H1 (cell line): ENCODE results near the gene GLYR1. TPM values are rescaled to one million over a fixed set of nuclear protein-coding genes. Genes with fewer than 3 reads are reported as not detected.

Experiments
- CTCF ChIA-PET: fragments of 300-600 bp; sonication (Branson Sonifier 250); formaldehyde crosslinking; loops from one replicate; lab custom pipeline; 2021; ENCODE audit not compliant: partially characterized antibody; lab: Charles Lee
- POLR2A ChIA-PET: fragments of 300-600 bp; sonication (Branson Sonifier 250); formaldehyde crosslinking; loops from one replicate; lab custom pipeline; 2021; ENCODE audit warnings: inconsistent platforms; ENCODE audit not compliant: partially characterized antibody; lab: Charles Lee
- DNase-seq, 2 experiments: peaks; one replicate each; pipeline versions ENCODE4 v3.0.0 to v3.0.0-alpha.2; 2010 to 2022; ENCODE audit warnings: low spot score in 2 of 2, low read depth in 1 of 2, mixed read lengths in 1 of 2
- FAIRE-seq: peaks from 2 replicates; lab custom pipeline; 2011; peaks lifted over from hg19 to GRCh38; lab: Jason Lieb, UNC
- H2AFZ ChIP-seq: 2 replicates; pipeline ENCODE4 v1.8.1; 2012; ENCODE audit warnings: low read length, inconsistent platforms
- H2AK5ac ChIP-seq: 2 replicates; pipeline ENCODE4 v1.6.1; 2013; ENCODE audit warnings: low read depth, low read length
- H2BK120ac ChIP-seq: replicated peaks from 2 replicates; pipeline ENCODE3; 2013; ENCODE audit warnings: low read depth, low read length, inconsistent platforms
- H2BK12ac ChIP-seq: 2 replicates; pipeline ENCODE4 v1.6.1; 2013; ENCODE audit warnings: low read depth, low read length
- H2BK15ac ChIP-seq: 2 replicates; pipeline ENCODE4 v1.6.1; 2013; ENCODE audit warnings: low read length
- H2BK20ac ChIP-seq: 2 replicates; pipeline ENCODE4 v1.6.1; 2013; ENCODE audit warnings: low read length
- H2BK5ac ChIP-seq: 2 replicates; pipeline ENCODE4 v1.6.1; 2013; ENCODE audit warnings: low read depth, low read length
- H3K14ac ChIP-seq: 2 replicates; pipeline ENCODE4 v1.6.1; 2013; ENCODE audit warnings: inconsistent platforms; ENCODE audit not compliant: insufficient read length
- H3K18ac ChIP-seq: 2 replicates; pipeline ENCODE4 v1.6.1; 2013; ENCODE audit warnings: low read length; ENCODE audit errors: extremely low read depth
- H3K23ac ChIP-seq: 2 replicates; pipeline ENCODE4 v1.6.1; 2013; ENCODE audit warnings: inconsistent platforms; ENCODE audit not compliant: insufficient read length
- H3K23me2 ChIP-seq: 2 replicates; pipeline ENCODE4 v1.6.1; 2013; ENCODE audit warnings: low read depth, low read length
- H3K27ac ChIP-seq: 2 replicates; pipeline ENCODE4 v1.6.1; 2011; ENCODE audit warnings: low read depth, low read length, inconsistent platforms
- H3K27me3 ChIP-seq, 4 experiments: replicated peaks in 1 of 4; 1 replicate in 1 of 4; 2 replicates in 3 of 4; pipeline versions ENCODE4 v1.6.1 to v1.8.1; 2011 to 2013; ENCODE audit warnings: low read length in 3 of 4, mild to moderate bottlenecking in 3 of 4, inconsistent platforms in 2 of 4, mixed read lengths in 2 of 4, moderate library complexity in 1 of 4; ENCODE audit not compliant: control insufficient read depth in 3 of 4, insufficient read depth in 3 of 4; ENCODE audit errors: extremely low read depth in 1 of 4
- H3K36me3 ChIP-seq, 4 experiments: 2 replicates each; pipeline versions ENCODE4 v1.6.1 to v1.8.1; 2011 to 2013; ENCODE audit warnings: mild to moderate bottlenecking in 4 of 4, low read length in 3 of 4, moderate library complexity in 2 of 4, control low read depth in 1 of 4, inconsistent platforms in 1 of 4; ENCODE audit not compliant: insufficient read depth in 4 of 4, control insufficient read depth in 2 of 4
- H3K4ac ChIP-seq: replicated peaks from 2 replicates; pipeline ENCODE3; 2013; ENCODE audit warnings: low read length, low read depth, mixed read lengths, inconsistent platforms; ENCODE audit not compliant: insufficient read length
- H3K4me1 ChIP-seq, 4 experiments: replicated peaks in 1 of 4; 1 replicate in 1 of 4; 2 replicates in 3 of 4; pipeline versions ENCODE4 v1.6.1 to v1.8.1; 2011 to 2013; ENCODE audit warnings: low read length in 3 of 4, inconsistent platforms in 2 of 4, mixed read lengths in 1 of 4; ENCODE audit not compliant: insufficient read depth in 4 of 4, control insufficient read depth in 3 of 4
- H3K4me2 ChIP-seq, 2 experiments: 2 replicates each; pipeline versions ENCODE4 v1.6.1 to v1.8.1; 2011 to 2013; ENCODE audit warnings: low read depth in 2 of 2, low read length in 2 of 2, control low read depth in 1 of 2, inconsistent platforms in 1 of 2, mild to moderate bottlenecking in 1 of 2; ENCODE audit not compliant: insufficient read depth in 1 of 2
- H3K4me3 ChIP-seq, 4 experiments: fragments of 200-600, 300-600 bp in 1 of 4; sonication (generic), shearing (Covaris generic), sonication (Bioruptor Twin) in 1 of 4; 2 replicates each; pipeline versions ENCODE4 v1.5.1 to v1.8.1; 2011 to 2016; ENCODE audit warnings: low read length in 4 of 4, low read depth in 3 of 4, control low read depth in 2 of 4, inconsistent platforms in 2 of 4, mild to moderate bottlenecking in 2 of 4, mixed read lengths in 1 of 4, moderate library complexity in 1 of 4; ENCODE audit not compliant: insufficient read depth in 2 of 4; ENCODE audit errors: extremely low read depth in 1 of 4
- H3K56ac ChIP-seq: replicated peaks from 2 replicates; pipeline ENCODE3; 2013; ENCODE audit warnings: low read depth, mild to moderate bottlenecking, mixed read lengths, low read length, inconsistent platforms; ENCODE audit not compliant: insufficient read length
- H3K79me1 ChIP-seq: 2 replicates; pipeline ENCODE4 v1.6.1; 2013; ENCODE audit warnings: low read depth, low read length, control low read depth
- H3K79me2 ChIP-seq, 2 experiments: 2 replicates each; pipeline versions ENCODE4 v1.6.1 to v1.8.1; 2012 to 2013; ENCODE audit warnings: low read length in 2 of 2, mild to moderate bottlenecking in 2 of 2, inconsistent platforms in 1 of 2; ENCODE audit not compliant: insufficient read depth in 2 of 2, control insufficient read depth in 1 of 2
- H3K9ac ChIP-seq, 4 experiments: replicated peaks in 1 of 4; 1 replicate in 1 of 4; 2 replicates in 3 of 4; pipeline versions ENCODE4 v1.6.1 to v1.8.1; 2011 to 2013; ENCODE audit warnings: low read depth in 3 of 4, low read length in 3 of 4, control low read depth in 2 of 4, mild to moderate bottlenecking in 2 of 4, moderate library complexity in 2 of 4, inconsistent platforms in 1 of 4; ENCODE audit errors: extremely low read depth in 1 of 4
- H3K9me3 ChIP-seq, 2 experiments: 2 replicates each; pipeline versions ENCODE4 v1.6.1 to v1.8.1; 2012 to 2013; ENCODE audit warnings: mild to moderate bottlenecking in 2 of 2, moderate library complexity in 2 of 2, control low read depth in 1 of 2, inconsistent platforms in 1 of 2, low read depth in 1 of 2, low read length in 1 of 2, mixed read lengths in 1 of 2; ENCODE audit not compliant: insufficient read depth in 2 of 2
- H4K20me1 ChIP-seq, 2 experiments: replicated peaks in 1 of 2; 2 replicates each; pipeline versions ENCODE3 to v1.8.1; 2011 to 2013; ENCODE audit warnings: inconsistent platforms in 2 of 2, low read length in 2 of 2, mild to moderate bottlenecking in 1 of 2; ENCODE audit not compliant: insufficient read depth in 2 of 2, control insufficient read depth in 1 of 2
- H4K5ac ChIP-seq: 2 replicates; pipeline ENCODE4 v1.6.1; 2013; ENCODE audit warnings: low read length, low read depth, mixed read lengths, inconsistent platforms; ENCODE audit not compliant: insufficient read length
- H4K8ac ChIP-seq: 2 replicates; pipeline ENCODE4 v1.8.0; 2013; ENCODE audit warnings: mild to moderate bottlenecking, moderate library complexity, low read length, inconsistent platforms; ENCODE audit not compliant: insufficient read depth; ENCODE audit errors: extremely low read depth
- H4K91ac ChIP-seq: replicated peaks from 2 replicates; pipeline ENCODE3; 2013; ENCODE audit warnings: low read length, mixed read lengths, inconsistent platforms; ENCODE audit not compliant: insufficient read length
- CBX5 ChIP-seq: fragments of 300-800, 300-1000 bp; sonication (generic); IDR thresholded peaks from 2 replicates; pipeline ENCODE4 v1.7.1; 2016; ENCODE audit warnings: antibody characterized with exemption, low read length, low read depth
- CREB1 ChIP-seq: IDR thresholded peaks from 2 replicates; pipeline ENCODE4 v1.6.1; 2012; ENCODE audit warnings: inconsistent platforms
- HDAC6 ChIP-seq: IDR thresholded peaks from one replicate; pipeline ENCODE4 v1.7.1; 2012; ENCODE audit warnings: low read depth, mild to moderate bottlenecking, inconsistent platforms, low read length, moderate library complexity
- JUND ChIP-seq: IDR thresholded peaks from 2 replicates; pipeline ENCODE4 v1.6.1; 2011; ENCODE audit warnings: mild to moderate bottlenecking, improper control_type of control experiment, low read length
- MAFK ChIP-seq: IDR thresholded peaks from 2 replicates; pipeline ENCODE4 v1.6.1; 2012; ENCODE audit warnings: low read depth, mild to moderate bottlenecking, improper control_type of control experiment, low read length
- PHF8 ChIP-seq: fragments of 200-600 bp; sonication (generic); conservative IDR thresholded peaks from 2 replicates; pipeline ENCODE4 v1.7.1; 2012; ENCODE audit warnings: low read depth, mild to moderate bottlenecking, inconsistent platforms, low read length, moderate library complexity
- POLR2A ChIP-seq, 2 experiments: IDR thresholded peaks; 1 replicate in 1 of 2; 2 replicates in 1 of 2; pipeline ENCODE4 v1.6.1; 2011; ENCODE audit warnings: low read depth in 2 of 2, low read length in 2 of 2, mild to moderate bottlenecking in 2 of 2; ENCODE audit errors: control extremely low read depth in 1 of 2
- POLR2AphosphoS5 ChIP-seq: IDR thresholded peaks from 2 replicates; pipeline ENCODE4 v1.6.1; 2011; ENCODE audit warnings: low read depth, low read length
- RAD21 ChIP-seq, 2 experiments: IDR thresholded peaks in 1 of 2; conservative IDR thresholded peaks in 1 of 2; 2 replicates each; pipeline ENCODE4 v1.6.1; 2011; ENCODE audit warnings: low read depth in 2 of 2, low read length in 2 of 2, improper control_type of control experiment in 1 of 2, inconsistent platforms in 1 of 2, mild to moderate bottlenecking in 1 of 2, moderate library complexity in 1 of 2
- RBBP5 ChIP-seq: IDR thresholded peaks from 2 replicates; pipeline ENCODE4 v1.7.1; 2012; ENCODE audit warnings: low read depth, mild to moderate bottlenecking, inconsistent platforms, low read length, moderate library complexity, borderline replicate concordance
- SIN3A ChIP-seq, 2 experiments: IDR thresholded peaks in 1 of 2; conservative IDR thresholded peaks in 1 of 2; 2 replicates each; pipeline ENCODE4 v1.6.1; 2011 to 2012; ENCODE audit warnings: low read length in 2 of 2, improper control_type of control experiment in 1 of 2, low read depth in 1 of 2, mild to moderate bottlenecking in 1 of 2
- TBP ChIP-seq: IDR thresholded peaks from 2 replicates; pipeline ENCODE4 v1.6.1; 2011; ENCODE audit warnings: low read depth, low read length, improper control_type of control experiment
- TCF12 ChIP-seq: IDR thresholded peaks from 2 replicates; pipeline ENCODE4 v1.6.1; 2011; ENCODE audit warnings: low read depth, mild to moderate bottlenecking, low read length
- WGBS, 2 experiments: shearing (Covaris generic) in 1 of 2; methylation state at CpG; one replicate each; pipeline versions ENCODE4 v1.1.6 to v1.1.7; 2013 to 2015; ENCODE audit warnings: low lambda C conversion rate in 2 of 2, mixed read lengths in 2 of 2, inconsistent platforms in 1 of 2, low coverage in 1 of 2, missing lambda C conversion rate in 1 of 2; ENCODE audit not compliant: insufficient replicate concordance in 2 of 2, insufficient coverage in 1 of 2, insufficient read length in 1 of 2; ENCODE audit errors: extremely low coverage in 1 of 2, missing lambda C conversion rate in 1 of 2; 5-methylcytosine and 5-hydroxymethylcytosine counted together
- polyA plus RNA-seq, 7 experiments: library from polyadenylated mRNA; depleted of rRNA in 3 of 7; stranded (reverse) in 5 of 7; unstranded in 2 of 7; fragments of >200 nt in 5 of 7; fragments of 200-250 nt in 2 of 7; gene quantifications; 1 replicate in 5 of 7; 2 replicates in 1 of 7; 4 replicates in 1 of 7; pipeline versions ENCODE4 v1.2.1 to v1.2.3, GENCODE V29; 2011 to 2013; ENCODE audit warnings: missing spikeins in 2 of 7, mixed read lengths in 2 of 7
- total RNA-seq: library from RNA; stranded (reverse); fragmentation: NEBNext Ultra II Directional; extraction: Animal tissue kit (Norgen Biotek cat#: 25700); gene quantifications from 2 replicates; pipeline ENCODE4 v1.2.1, GENCODE V29; 2021
- TF ChIP-seq, protein P1 (sequence below): IDR thresholded peaks from 2 replicates; pipeline ENCODE4 v1.6.1; 2011; ENCODE audit warnings: low read depth, mild to moderate bottlenecking, low read length; ENCODE audit not compliant: insufficient read depth

GLYR1 gene
- total and polyA plus RNA-seq, 2 of the 8 experiments (the other 6 are each of a cell fraction or from before 2014, with no cell fraction given), result 50.2 to 115 TPM

DNA sequence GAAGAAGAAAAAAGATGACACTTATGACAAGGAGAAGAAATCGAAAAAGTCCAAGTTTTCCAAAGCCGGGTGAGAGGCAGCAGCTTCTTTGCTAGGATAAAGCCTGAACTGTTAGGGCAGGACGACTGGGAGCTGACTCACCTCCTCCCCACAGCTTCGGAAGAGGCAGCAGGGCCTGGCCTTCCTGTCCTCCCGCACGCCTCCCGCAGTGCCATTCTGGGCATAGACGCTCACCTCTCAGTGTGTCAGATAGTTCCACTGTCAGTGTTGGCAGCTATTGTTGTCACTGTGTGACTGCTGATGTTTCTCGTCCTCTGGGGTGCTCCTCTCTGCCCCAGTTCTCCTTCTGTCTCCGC, 12.8 kb upstream of the GLYR1 start:
- Histone ChIP-seq H3K14ac (no peak overlapping the region), H3K4me3 (no peak overlapping the region), H3K23ac (no peak overlapping the region), H3K79me1 (peaks cover 3% of the 10 kb centered on the region; the same call in 1 of the 2 replicates), H3K18ac (no peak overlapping the region), H3K23me2 (no peaks in the 10 kb centered on the region), H2AK5ac (no peak overlapping the region), H3K56ac (no peak overlapping the region), H4K8ac (no peak overlapping the region; the same call in 1 of the 2 replicates), H2BK5ac (no peak overlapping the region), H2BK20ac (no peak overlapping the region), H4K91ac (no peak overlapping the region), H2BK12ac (no peak overlapping the region), H3K4me2 (no peak overlapping the region), H4K5ac (no peak overlapping the region), H2BK120ac (no peak overlapping the region), H3K27ac (no peak overlapping the region), H4K20me1 (peaks cover 4 to 11% of the 10 kb centered on the region in 2 experiments), H3K4me1 (no peaks in the 10 kb centered on the region), H3K4ac (no peak overlapping the region), H3K9ac (no peak overlapping the region), H3K36me3 (peaks cover 27 to 71% (median 48%) of the 10 kb centered on the region in 4 experiments), H2BK15ac (no peak overlapping the region), H3K79me2 (peaks cover 0 to 23% of the 10 kb centered on the region in 2 experiments; a peak in 3 of 4 replicates), H2AFZ (no peak overlapping the region), H3K27me3 (no peaks in the 10 kb centered on the region), H3K9me3 (no peaks in the 10 kb centered on the region)
- ChIA-PET CTCF (interaction anchor here (0.9 kb wide), 1 partner anchor 73 kb away, joined by 3 read pairs; no protein-coding TSS in a partner anchor), POLR2A (interaction anchor here (1.3 to 3.7 kb wide), 3 partner anchors 10 to 14 kb away, joined by 3 to 13 read pairs (median 4); partner anchors contain the start of genes GLYR1 and UBN1)
- 86% methylated on average over 8 of the region's 10 CpGs; no CpG with 5 or more reads in 1 of the 2 experiments for WGBS, 2 experiments
- DNase-seq (no peak), FAIRE-seq (no peak)
- TF ChIP-seq POLR2A (IDR thresholded peaks at IDR 0.05; ENCODE audit: control extremely low read depth in 1 of 2, low read depth in 2 of 2, low read length in 2 of 2), result no peak
- TF ChIP-seq CBX5, result no peak
- TF ChIP-seq TBP, result no peak
- no peak for TF ChIP-seq HDAC6
- TF ChIP-seq, protein P1, sequence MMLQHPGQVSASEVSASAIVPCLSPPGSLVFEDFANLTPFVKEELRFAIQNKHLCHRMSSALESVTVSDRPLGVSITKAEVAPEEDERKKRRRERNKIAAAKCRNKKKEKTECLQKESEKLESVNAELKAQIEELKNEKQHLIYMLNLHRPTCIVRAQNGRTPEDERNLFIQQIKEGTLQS, result no peak
- TF ChIP-seq SIN3A (conservative IDR thresholded peaks at IDR 0.05 in 1 of 2, IDR thresholded peaks at IDR 0.05 in 1 of 2; ENCODE audit: low read depth in 1 of 2, low read length in 2 of 2), result no peak
- no peak for TF ChIP-seq TCF12
- TF ChIP-seq PHF8, result no peak
- no peak for TF ChIP-seq RBBP5
- no peak for TF ChIP-seq JUND
- no peak for TF ChIP-seq MAFK
- no peak for TF ChIP-seq POLR2AphosphoS5
- TF ChIP-seq RAD21 (IDR thresholded peaks at IDR 0.05 in 1 of 2, conservative IDR thresholded peaks at IDR 0.05 in 1 of 2; ENCODE audit: low read depth in 2 of 2, low read length in 2 of 2), result no peak
- no peak for TF ChIP-seq CREB1
